Occipital lobe (tissue), 3 donors: Measurements from ENCODE around the gene TRIM13. TPM values are rescaled to one million over a fixed set of nuclear protein-coding genes. Genes with fewer than 3 reads are reported as not detected.
A peak's percentile ranks its signal among the peaks of the same experiment; 100 is the strongest.
"Not testable (repeated sequence)": the region's sequence is repeated elsewhere in the genome, so short reads cannot be mapped to it uniquely, and the experiment has no call there.

Experiments
- DNase-seq: peaks from one replicate; lab custom pipeline; 2025; lab: John Stamatoyannopoulos, UW
- small RNA-seq: library from RNA; depleted of rRNA; stranded (forward); fragments of <200 nt; gene quantifications from one replicate; pipeline ENCODE3, GENCODE V24; 2014
- total RNA-seq: library from RNA; depleted of rRNA; stranded (reverse); fragments of >200 nt; gene quantifications from one replicate; pipeline ENCODE4 v1.2.3, GENCODE V29; 2014

Gene TRIM13
- total RNA-seq, 1 donor from 2014 or later: 143 TPM

- DNase-seq: no peak
Observed at GRCh38 chr13:50055454-50055853, 58.6 kb downstream of the TRIM13 start.

DNA sequence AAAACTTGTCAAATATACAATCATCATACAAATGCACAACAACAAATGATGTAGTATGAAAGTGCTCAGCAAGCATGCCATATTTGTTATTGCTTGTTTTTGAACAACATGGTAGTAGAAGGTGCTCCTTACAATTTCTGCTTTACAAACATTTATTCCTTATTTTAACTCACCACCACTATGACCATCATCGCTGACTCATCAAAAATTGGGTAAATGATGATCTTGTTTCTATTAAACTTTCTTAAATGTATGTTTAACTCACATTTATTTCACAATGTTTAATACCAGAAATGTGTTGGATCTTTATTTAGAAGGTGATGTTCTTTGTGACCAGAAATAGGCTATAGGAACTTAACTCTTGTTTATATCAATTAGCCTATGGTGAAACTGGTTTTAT lies 63.9 kb downstream of the TRIM13 start:
- DNase-seq: no peak

- not testable (repeated sequence) for DNase-seq
Observed at GRCh38 chr13:50062336-50062735, 65.5 kb downstream of the TRIM13 start.

GRCh38 chr13:50065712-50066111 lies 68.9 kb downstream of the TRIM13 start:
- no peak for DNase-seq

Small RNA genes lying within 50 kb of the gene (small RNA-seq; reads per million reads assigned to genes)
- gene MIR16-1 (7.2 reads per million, percentile 91 among the genes with 10 or more reads in this experiment), gene MIR3613 (0.46 reads per million, percentile 45 among the genes with 10 or more reads in this experiment), gene RF02105 (not detected), gene RF02106 (not detected), gene RF02107 (not detected), gene RF02108 (not detected)

Other genes starting within 250 kb of the TRIM13 start
- 70.5 TPM for gene KPNA3, start 204.4 kb upstream of the TRIM13 start, total RNA-seq
- 12.0 TPM for gene SPRYD7, start 60.7 kb upstream of the TRIM13 start, total RNA-seq
- 20.7 TPM for gene KCNRG, start 18.4 kb downstream of the TRIM13 start, total RNA-seq